Activated CD4-positive, alpha-beta memory T cell treated with anti-CD3 and anti-CD28 coated beads, Interleukin-2, amount 10 ng/mL, durations not matched to agents 7 days and 5 days (primary cell): Measurements from ENCODE around the gene GJA4. TPM values are rescaled to one million over a fixed set of nuclear protein-coding genes. Genes with fewer than 3 reads are reported as not detected.

Source experiments
- CTCF ChIA-PET: fragments of 350-600 bp; sonication (Branson Sonifier 250); formaldehyde crosslinking; loops from one replicate; lab custom pipeline; 2021; ENCODE audit warnings: antibody characterized with exemption, inconsistent platforms; lab: Charles Lee
- POLR2A ChIA-PET: fragments of 350-600 bp; sonication (Branson Sonifier 250); formaldehyde crosslinking; loops from one replicate; lab custom pipeline; 2021; ENCODE audit warnings: antibody characterized with exemption; lab: Charles Lee
- DNase-seq: peaks from one replicate; pipeline ENCODE4 v3.0.0-alpha.2; 2020
- H3K27ac Mint-ChIP-seq: one replicate; pipeline ENCODE4 v1.8.0; 2021; ENCODE audit warnings: mild to moderate bottlenecking, mixed read lengths
- H3K27me3 Mint-ChIP-seq: one replicate; pipeline ENCODE4 v1.8.0; 2021; ENCODE audit warnings: mixed read lengths
- H3K36me3 Mint-ChIP-seq: one replicate; pipeline ENCODE4 v1.8.0; 2021; ENCODE audit warnings: low read depth, mixed read lengths
- H3K4me1 Mint-ChIP-seq: one replicate; pipeline ENCODE4 v1.8.0; 2021; ENCODE audit warnings: mixed read lengths
- H3K4me3 Mint-ChIP-seq: one replicate; pipeline ENCODE4 v1.8.0; 2021; ENCODE audit warnings: mild to moderate bottlenecking, mixed read lengths
- H3K9me3 Mint-ChIP-seq: one replicate; pipeline ENCODE4 v1.8.0; 2021; ENCODE audit warnings: mixed read lengths
- total RNA-seq, 2 experiments: library from RNA; stranded (reverse); gene quantifications; one replicate each; pipeline ENCODE4 v1.2.3, GENCODE V29; 2021

The GJA4 gene
- total RNA-seq, 2 experiments from 2014 or later: not detected

DNA sequence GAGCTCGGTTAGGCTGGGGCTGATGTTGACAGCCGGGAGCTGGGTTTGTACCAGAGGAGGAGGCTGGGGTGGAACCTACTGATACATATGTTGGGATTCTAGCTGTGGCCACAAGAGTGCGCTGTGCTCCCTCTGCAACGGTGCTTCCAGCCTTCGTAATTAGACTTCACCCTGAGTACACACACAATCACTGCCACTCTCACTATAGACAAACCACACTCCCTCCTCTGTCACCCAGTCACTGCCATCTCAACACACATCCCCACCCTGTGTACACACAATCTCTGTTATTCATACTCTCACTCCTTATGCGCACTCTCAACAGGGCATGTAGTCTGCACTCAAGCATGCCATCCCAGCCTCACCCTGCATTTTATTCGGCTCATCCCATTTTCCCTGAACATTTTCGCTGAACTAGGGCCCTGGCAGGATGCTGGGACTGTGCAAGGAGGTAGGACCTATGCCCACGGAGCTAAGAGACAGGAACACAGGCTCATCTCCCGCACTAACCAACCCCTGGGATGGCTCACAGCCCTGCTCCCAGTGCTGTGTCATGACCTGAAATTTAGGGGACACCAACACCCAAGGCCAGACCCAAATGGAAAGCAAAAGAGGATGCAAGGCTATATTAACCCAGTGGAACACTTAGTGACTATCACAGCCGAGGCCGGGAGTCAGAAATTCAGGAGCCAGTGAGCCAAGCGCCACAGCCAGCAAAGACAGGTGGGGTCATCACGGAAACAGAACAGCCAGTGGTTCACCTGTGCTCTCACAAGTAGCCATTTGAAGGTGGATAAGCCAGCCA lies 6.1 kb upstream of the GJA4 start:
- POLR2A ChIA-PET: no interaction called here
- peak; percentile 71 for DNase-seq
- no peaks in the 10 kb centered on the region for H3K36me3 Mint-ChIP-seq
- peaks cover 3% of the 10 kb centered on the region for H3K4me1 Mint-ChIP-seq
- H3K27ac Mint-ChIP-seq: no peak overlapping the region
- H3K9me3 Mint-ChIP-seq: no peaks in the 10 kb centered on the region
- no peak overlapping the region for H3K4me3 Mint-ChIP-seq
- CTCF ChIA-PET: interaction anchor here (0.7 to 1.6 kb wide), 11 partner anchors 11 to 231 kb away, joined by 3 to 13 read pairs (median 4); partner anchors contain the start of gene SMIM12
- peaks cover 59% of the 10 kb centered on the region for H3K27me3 Mint-ChIP-seq

DNA sequence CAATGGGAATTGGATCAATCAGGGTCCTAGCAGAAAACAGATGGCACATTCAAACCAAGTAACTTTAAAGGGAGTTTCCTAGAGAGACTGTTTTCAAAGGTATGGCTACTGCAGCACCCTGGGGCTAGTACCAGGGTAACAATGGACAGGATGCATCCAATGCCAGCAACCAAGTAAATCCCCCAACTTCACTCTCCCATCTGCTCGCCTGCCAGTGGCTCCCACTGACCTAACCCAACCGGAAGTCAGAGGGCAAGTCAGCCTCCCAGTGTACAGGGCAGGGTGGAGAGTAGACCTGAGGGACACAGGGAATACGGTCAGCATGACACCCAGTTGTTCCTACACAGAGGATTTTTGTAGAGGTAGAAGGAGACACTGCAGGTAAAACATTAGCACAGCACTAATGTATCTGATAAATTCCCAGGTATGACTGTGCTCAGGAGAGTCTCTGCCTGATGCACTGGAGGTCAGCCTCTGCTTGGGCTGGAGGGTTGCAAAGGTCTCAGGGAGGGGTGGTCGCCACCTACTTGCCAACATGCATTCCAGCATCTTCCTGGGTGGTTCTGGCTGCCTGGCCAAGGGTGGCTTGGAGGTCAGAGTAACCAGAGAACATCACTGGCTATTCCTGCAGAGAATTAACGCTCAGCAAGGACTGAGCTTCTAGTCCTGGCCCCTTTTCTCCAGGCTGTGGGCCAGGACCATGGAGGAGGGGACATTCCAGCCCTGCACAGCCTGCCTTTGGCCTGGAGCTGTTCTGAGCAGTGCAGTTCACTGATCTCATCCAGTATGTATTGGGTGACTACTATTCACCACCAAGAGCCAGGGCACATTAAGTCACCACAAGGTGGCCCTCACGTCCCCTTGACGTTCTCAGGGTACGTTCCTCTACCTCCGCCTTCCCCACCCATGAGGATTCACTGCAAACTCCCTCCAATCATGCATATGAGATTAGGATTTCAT lies 5.1 kb upstream of the GJA4 start:
- Mint-ChIP-seq H3K27me3 (peaks cover 58% of the 10 kb centered on the region), H3K4me3 (no peak overlapping the region), H3K36me3 (no peaks in the 10 kb centered on the region), H3K9me3 (no peaks in the 10 kb centered on the region), H3K27ac (no peak overlapping the region), H3K4me1 (peaks cover 3% of the 10 kb centered on the region)
- ChIA-PET POLR2A (interaction anchor here (1.0 kb wide), 1 partner anchor 65 kb away, joined by 3 read pairs; no protein-coding TSS in a partner anchor), CTCF (interaction anchor here (1.6 kb wide), 2 partner anchors 8 to 58 kb away, joined by 3 to 5 read pairs; no protein-coding TSS in a partner anchor)
- no peak for DNase-seq

DNA sequence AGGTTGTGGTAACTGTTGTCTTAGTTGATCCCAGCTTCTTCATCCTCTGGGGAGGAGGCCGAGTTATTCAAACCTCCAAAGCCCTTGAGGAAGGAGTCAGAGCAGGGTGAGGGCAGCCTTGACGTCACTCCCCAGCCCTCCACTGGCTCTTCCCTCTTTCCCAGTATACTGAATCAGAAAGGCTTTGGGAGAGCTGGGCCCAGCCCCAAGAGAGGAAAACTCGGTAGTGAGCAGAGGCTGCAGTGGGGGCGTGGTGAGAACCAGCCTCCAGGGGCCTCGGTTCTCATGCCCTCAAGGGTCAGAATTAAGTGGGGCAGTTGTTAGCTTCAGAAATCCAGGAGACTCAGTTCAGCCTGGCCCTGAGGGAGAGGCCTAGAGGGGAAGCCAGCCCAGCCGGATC lies 1.8 kb upstream of the GJA4 start:
- no peaks in the 10 kb centered on the region for H3K9me3 Mint-ChIP-seq
- H3K27me3 Mint-ChIP-seq: peaks cover 72% of the 10 kb centered on the region
- no peak overlapping the region for H3K27ac Mint-ChIP-seq
- no peak for DNase-seq
- H3K4me3 Mint-ChIP-seq: no peak overlapping the region
- H3K36me3 Mint-ChIP-seq: no peaks in the 10 kb centered on the region
- H3K4me1 Mint-ChIP-seq: no peaks in the 10 kb centered on the region
- ChIA-PET CTCF (interaction anchor here (0.6 kb wide), 1 partner anchor 855 kb away, joined by 3 read pairs; no protein-coding TSS in a partner anchor), POLR2A (no interaction called here)

DNA sequence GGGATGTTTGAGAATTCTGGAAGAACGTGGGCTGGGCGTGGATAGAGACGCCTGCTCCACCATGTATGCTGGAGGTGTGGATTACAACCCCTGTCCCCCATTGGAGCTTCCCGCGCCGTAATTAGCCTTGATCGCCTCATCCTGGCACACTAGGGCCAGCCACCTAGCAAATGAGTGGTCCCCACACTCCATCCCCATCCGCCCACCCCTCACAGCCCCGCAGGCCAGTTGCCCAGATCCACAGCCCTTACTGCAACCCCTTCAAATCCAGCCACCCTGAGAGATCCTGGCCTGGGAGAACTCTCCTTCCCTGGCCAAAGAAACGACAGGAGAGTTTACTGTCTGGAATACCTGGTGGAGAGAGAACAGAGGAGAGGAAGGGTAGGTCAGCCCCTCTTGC lies 375 bp upstream of the GJA4 start:
- Mint-ChIP-seq H3K4me3 (no peak overlapping the region), H3K27ac (no peak overlapping the region), H3K9me3 (no peaks in the 10 kb centered on the region), H3K36me3 (no peaks in the 10 kb centered on the region), H3K4me1 (peaks cover 6% of the 10 kb centered on the region), H3K27me3 (peaks cover 72% of the 10 kb centered on the region)
- ChIA-PET POLR2A (no interaction called here), CTCF (no interaction called here)
- DNase-seq: no peak

DNA sequence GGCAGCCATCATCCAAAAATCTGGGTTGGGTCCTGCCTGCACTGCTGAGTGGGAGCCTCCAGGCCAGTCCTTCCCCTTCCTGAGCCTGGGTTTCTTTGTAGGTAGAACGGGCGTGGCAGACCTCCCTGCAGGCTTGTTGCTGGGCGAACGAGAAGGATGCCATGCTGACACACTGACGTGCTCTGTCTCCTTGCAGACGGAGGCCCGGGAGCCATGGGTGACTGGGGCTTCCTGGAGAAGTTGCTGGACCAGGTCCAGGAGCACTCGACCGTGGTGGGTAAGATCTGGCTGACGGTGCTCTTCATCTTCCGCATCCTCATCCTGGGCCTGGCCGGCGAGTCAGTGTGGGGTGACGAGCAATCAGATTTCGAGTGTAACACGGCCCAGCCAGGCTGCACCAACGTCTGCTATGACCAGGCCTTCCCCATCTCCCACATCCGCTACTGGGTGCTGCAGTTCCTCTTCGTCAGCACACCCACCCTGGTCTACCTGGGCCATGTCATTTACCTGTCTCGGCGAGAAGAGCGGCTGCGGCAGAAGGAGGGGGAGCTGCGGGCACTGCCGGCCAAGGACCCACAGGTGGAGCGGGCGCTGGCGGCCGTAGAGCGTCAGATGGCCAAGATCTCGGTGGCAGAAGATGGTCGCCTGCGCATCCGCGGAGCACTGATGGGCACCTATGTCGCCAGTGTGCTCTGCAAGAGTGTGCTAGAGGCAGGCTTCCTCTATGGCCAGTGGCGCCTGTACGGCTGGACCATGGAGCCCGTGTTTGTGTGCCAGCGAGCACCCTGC lies 1.4 kb downstream of the GJA4 start:
- no peak for DNase-seq
- Mint-ChIP-seq H3K27ac (no peak overlapping the region), H3K36me3 (no peaks in the 10 kb centered on the region), H3K4me1 (peaks cover 6% of the 10 kb centered on the region), H3K9me3 (no peaks in the 10 kb centered on the region), H3K4me3 (no peak overlapping the region), H3K27me3 (peaks cover 71% of the 10 kb centered on the region)
- CTCF ChIA-PET: no interaction called here
- POLR2A ChIA-PET: no interaction called here

DNA sequence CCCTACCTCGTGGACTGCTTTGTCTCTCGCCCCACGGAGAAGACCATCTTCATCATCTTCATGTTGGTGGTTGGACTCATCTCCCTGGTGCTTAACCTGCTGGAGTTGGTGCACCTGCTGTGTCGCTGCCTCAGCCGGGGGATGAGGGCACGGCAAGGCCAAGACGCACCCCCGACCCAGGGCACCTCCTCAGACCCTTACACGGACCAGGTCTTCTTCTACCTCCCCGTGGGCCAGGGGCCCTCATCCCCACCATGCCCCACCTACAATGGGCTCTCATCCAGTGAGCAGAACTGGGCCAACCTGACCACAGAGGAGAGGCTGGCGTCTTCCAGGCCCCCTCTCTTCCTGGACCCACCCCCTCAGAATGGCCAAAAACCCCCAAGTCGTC lies 2.0 kb downstream of the GJA4 start:
- POLR2A ChIA-PET: no interaction called here
- CTCF ChIA-PET: no interaction called here
- Mint-ChIP-seq H3K36me3 (no peaks in the 10 kb centered on the region), H3K27ac (no peak overlapping the region), H3K9me3 (no peaks in the 10 kb centered on the region), H3K4me3 (no peak overlapping the region), H3K4me1 (peaks cover 6% of the 10 kb centered on the region), H3K27me3 (peaks cover 67% of the 10 kb centered on the region)
- no peak for DNase-seq

DNA sequence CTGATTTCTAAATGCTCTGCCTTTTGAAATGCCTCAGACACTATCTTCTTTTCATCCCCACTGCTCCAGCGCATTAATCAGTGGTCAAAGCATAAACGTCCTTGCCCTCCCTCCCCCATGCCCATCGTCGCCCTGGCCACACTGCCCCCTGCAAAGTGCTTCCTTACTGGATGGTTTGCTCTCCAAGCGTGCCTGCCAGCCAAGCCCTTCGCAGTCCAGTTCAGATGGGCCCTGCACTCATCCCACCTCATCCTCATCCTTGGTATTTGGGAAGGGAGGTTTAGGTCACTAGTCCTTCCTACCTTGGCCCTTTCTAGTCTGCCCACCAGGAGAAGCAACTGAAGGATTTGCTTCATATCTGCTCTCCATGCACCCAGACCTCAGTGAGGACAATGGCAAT lies 3.1 kb downstream of the GJA4 start:
- Mint-ChIP-seq H3K27ac (no peak overlapping the region), H3K4me3 (no peak overlapping the region), H3K9me3 (no peaks in the 10 kb centered on the region), H3K36me3 (no peaks in the 10 kb centered on the region), H3K27me3 (peaks cover 61% of the 10 kb centered on the region), H3K4me1 (peaks cover 8% of the 10 kb centered on the region)
- POLR2A ChIA-PET: no interaction called here
- CTCF ChIA-PET: no interaction called here
- no peak for DNase-seq

DNA sequence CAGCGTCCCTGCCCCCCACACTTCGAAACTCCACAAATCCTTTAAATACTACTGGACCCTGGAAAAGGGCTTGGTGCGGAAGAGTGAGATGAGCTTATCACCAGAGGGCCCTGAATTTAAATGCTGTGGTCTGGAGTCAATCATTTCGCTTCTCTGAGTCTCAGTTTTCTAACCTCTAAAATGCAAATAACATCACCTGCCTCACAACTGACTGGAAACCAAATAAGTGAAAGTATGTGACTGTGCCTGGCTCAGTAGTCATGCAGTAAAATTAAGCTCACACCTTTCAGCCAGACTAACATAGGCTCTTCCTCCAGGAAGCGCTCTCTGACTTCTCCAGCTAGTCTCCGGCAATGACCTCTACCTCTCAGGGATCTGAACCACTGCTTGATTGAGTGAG lies 4.2 kb downstream of the GJA4 start:
- POLR2A ChIA-PET: interaction anchor here (1.2 kb wide), 1 partner anchor 15 kb away, joined by 3 read pairs; no protein-coding TSS in a partner anchor
- Mint-ChIP-seq H3K9me3 (no peaks in the 10 kb centered on the region), H3K27me3 (peaks cover 55% of the 10 kb centered on the region), H3K27ac (no peak overlapping the region), H3K4me1 (peaks cover 8% of the 10 kb centered on the region), H3K36me3 (no peaks in the 10 kb centered on the region), H3K4me3 (no peak overlapping the region)
- CTCF ChIA-PET: interaction anchor here (1.4 kb wide), 1 partner anchor 56 kb away, joined by 6 read pairs; no protein-coding TSS in a partner anchor
- DNase-seq: no peak

DNA sequence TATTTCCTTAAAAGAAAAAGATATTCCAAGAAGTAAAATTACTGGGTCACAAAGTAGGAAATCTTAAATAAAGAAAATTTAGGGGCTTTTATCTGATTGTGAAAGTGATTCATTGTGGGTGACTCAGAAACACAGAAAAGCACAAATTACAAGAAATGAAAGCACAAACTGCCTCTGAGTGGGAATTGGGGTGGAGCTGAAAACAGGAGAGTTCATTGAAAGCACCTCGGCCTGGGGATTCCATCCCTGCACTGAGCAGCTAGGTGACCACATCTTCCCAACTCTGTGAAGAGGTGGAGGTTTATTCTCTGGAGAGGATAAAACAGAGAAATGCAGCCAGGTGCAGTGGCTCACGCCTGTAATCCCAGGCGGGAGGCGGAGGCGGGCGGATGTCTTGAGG lies 7.4 kb downstream of the GJA4 start:
- H3K9me3 Mint-ChIP-seq: no peaks in the 10 kb centered on the region
- H3K4me1 Mint-ChIP-seq: peaks cover 8% of the 10 kb centered on the region
- H3K4me3 Mint-ChIP-seq: no peak overlapping the region
- H3K27me3 Mint-ChIP-seq: peaks cover 34% of the 10 kb centered on the region
- DNase-seq: no peak
- ChIA-PET POLR2A (no interaction called here), CTCF (interaction anchor here (1.7 kb wide), 1 partner anchor 52 kb away, joined by 4 read pairs; no protein-coding TSS in a partner anchor)
- H3K36me3 Mint-ChIP-seq: no peaks in the 10 kb centered on the region
- no peak overlapping the region for H3K27ac Mint-ChIP-seq

DNA sequence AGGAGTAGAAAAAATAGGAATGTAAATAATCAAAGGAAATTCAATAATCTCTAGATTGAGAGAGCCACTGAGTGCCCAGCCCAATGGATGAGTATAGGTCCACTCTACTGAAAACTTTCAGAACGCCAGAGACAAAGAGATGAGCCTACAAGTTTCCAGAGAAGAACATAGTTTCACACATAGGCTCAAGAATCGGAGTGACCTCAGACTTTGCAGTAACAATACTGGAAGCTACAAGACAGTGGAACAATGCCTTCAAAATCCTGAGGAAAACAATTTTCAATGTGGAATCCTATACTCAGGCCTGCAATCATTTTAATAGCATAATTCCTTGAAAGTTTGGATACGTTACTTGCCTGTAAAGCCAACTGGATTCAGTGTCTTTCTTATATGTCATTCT lies 11.0 kb downstream of the GJA4 start:
- Mint-ChIP-seq H3K4me1 (peaks cover 2% of the 10 kb centered on the region), H3K27me3 (peaks cover 13% of the 10 kb centered on the region), H3K36me3 (no peaks in the 10 kb centered on the region), H3K27ac (no peak overlapping the region), H3K9me3 (no peaks in the 10 kb centered on the region), H3K4me3 (no peak overlapping the region)
- no peak for DNase-seq
- POLR2A ChIA-PET: no interaction called here
- CTCF ChIA-PET: interaction anchor here (0.9 to 1.1 kb wide), 2 partner anchors 17 to 49 kb away, joined by 3 read pairs; no protein-coding TSS in a partner anchor

DNA sequence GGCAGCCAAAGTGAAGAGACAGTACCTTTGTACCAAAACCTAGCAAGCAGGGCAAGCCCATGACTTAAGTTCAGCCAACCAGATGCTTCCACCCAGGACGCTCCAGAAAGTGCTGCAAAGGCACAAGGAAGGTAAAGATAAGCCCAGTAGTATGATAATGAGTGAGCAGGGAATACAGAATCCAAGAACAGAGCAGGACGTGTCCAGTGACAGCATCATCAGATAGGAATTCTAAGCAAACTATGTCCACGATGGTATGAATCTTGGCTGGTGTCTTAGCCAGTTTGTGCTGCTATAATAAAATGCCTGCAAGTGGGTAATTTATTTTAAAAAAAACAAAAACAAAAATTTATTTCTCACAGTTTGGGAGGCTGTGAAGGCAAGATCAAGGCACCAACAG lies 13.6 kb downstream of the GJA4 start:
- Mint-ChIP-seq H3K4me3 (no peak overlapping the region), H3K27me3 (peaks cover 8% of the 10 kb centered on the region), H3K4me1 (no peaks in the 10 kb centered on the region), H3K36me3 (no peaks in the 10 kb centered on the region), H3K27ac (no peak overlapping the region), H3K9me3 (peaks cover 2% of the 10 kb centered on the region)
- DNase-seq: no peak
- CTCF ChIA-PET: no interaction called here
- POLR2A ChIA-PET: no interaction called here

DNA sequence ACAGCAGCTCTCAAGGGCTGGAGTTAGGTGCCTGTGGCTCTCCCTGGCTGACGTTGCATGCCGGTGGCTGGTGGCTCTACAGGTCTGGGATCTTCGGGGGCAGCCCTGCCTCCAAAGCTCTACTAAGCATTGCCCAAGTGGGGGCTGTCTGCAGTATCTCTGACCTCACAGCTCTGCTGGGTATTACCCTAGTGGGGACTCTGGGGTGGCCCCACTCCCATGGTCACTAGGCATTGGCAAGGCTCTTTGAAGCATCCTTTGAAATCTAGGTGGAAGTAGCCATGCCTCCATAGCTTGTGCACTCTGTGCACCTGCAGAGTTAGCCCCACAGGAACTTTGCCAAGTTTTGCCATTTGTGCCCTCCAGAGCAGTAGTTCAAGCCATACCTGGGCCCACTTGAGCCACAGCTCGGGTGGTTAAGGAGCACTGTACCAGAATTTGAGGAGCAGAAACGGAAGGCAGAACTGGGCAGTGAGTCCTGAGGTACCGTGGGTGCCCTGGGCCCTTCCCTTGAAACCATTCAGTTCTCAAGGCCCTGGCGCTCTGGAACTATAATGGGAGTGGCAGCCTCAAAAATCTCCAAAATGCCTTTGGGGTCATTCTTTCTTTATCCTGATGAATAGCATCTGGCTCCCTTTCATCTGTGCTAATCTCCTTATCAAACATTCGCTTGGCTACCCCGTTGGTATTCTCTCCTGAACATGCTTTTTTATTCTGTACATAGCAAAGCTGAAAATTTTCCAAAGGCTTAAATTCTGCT lies 15.4 kb downstream of the GJA4 start:
- DNase-seq: no peak
- ChIA-PET CTCF (interaction anchor here (1.4 to 1.5 kb wide), 2 partner anchors 22 to 44 kb away, joined by 3 read pairs; no protein-coding TSS in a partner anchor), POLR2A (no interaction called here)
- Mint-ChIP-seq H3K36me3 (no peaks in the 10 kb centered on the region), H3K9me3 (peaks cover 2% of the 10 kb centered on the region), H3K27ac (no peak overlapping the region), H3K27me3 (peaks cover 8% of the 10 kb centered on the region), H3K4me1 (no peaks in the 10 kb centered on the region), H3K4me3 (no peak overlapping the region)
